ENCODE results near the gene GRB10. TPM values are rescaled to one million over a fixed set of nuclear protein-coding genes. Genes with fewer than 3 reads are reported as not detected.

Gene GRB10
- total and polyA plus RNA-seq, 2 donors (not counting 3 experiments of a cell fraction or from before 2014, with no cell fraction given), result 43.7 to 240 TPM

DNA sequence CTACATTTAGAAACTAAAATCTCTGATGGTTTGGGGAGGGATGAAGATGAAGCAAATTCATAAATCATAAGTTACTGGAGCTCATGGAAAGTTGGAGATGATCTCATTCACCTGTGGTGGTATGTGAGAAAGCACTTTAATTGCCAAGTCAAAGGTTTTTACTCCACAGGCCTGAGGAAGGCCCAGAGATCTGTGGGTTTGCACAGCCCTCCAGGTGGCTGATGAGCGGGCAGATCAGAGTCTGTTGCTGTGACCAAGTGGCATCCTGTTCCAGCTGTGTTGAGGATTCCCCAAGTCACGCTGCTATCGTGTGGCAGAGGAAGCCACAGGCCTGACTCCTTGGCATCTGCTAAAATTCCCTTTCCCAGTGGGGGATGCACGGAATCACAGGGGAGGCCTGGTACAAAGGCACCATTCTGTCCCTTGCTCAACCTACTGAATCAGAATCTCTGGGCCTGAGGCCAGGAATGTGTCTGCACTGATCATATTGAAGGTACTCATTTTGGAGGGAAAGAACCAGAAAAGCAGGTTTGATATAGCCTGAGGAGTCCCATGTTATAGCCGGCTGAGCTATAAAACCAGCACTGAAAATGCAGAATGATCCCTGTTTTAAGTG lies 197.8 kb downstream of the GRB10 start:
- H3K4me3 ChIP-seq (replicated peaks in 1 of 3; ENCODE audit: insufficient read depth in 1 of 3, low read depth in 1 of 3, low read length in 3 of 3), result no peak overlapping the region
- H3K9me3 ChIP-seq (replicated peaks; ENCODE audit: control insufficient read depth, insufficient read depth, low read length), result no peaks in the 10 kb centered on the region
- no peak for FAIRE-seq
- dilution Hi-C loops (cut with MboI; ENCODE audit: extremely low pct_ligation_motif_present, low sequenced_read_pairs), result no loop called here
- no peaks in the 10 kb centered on the region for H3K9me1 ChIP-seq (replicated peaks; ENCODE audit: control insufficient read depth, extremely low read depth, insufficient read depth, low read length)
- no peaks in the 10 kb centered on the region for H4K20me1 ChIP-seq (replicated peaks; ENCODE audit: control insufficient read depth, extremely low read depth, insufficient read depth, low read length)
- POLR2A ChIA-PET, result no interaction called here
- BruUV-seq (replicated peaks), result no TSS peak
- CTCF ChIA-PET, result interaction anchor here (1.5 kb wide), 1 partner anchor 116 kb away, joined by 3 read pairs; no protein-coding TSS in a partner anchor
- no peaks in the 10 kb centered on the region for H3K36me3 ChIP-seq (ENCODE audit: control insufficient read depth in 2 of 2, extremely low read depth in 1 of 2, insufficient read depth in 2 of 2, low read length in 2 of 2)
- no peak for DNase-seq (ENCODE audit: low read depth, low spot score)
- no peaks in the 10 kb centered on the region for H3K79me2 ChIP-seq (ENCODE audit: control insufficient read depth, insufficient read depth, low read length)
- no peak overlapping the region for H3K9ac ChIP-seq (replicated peaks; ENCODE audit: extremely low read depth, insufficient read depth, low read length)
- intact Hi-C loops (cut with micrococcal nuclease), result no loop called here
- peaks cover 0 to 4% of the 10 kb centered on the region in 2 experiments for H3K27me3 ChIP-seq (ENCODE audit: control insufficient read depth in 2 of 2, insufficient read depth in 2 of 2, low read length in 2 of 2)
- no peak overlapping the region for H3K4me2 ChIP-seq (ENCODE audit: insufficient read depth, low read length)
- no peak overlapping the region for H3K27ac ChIP-seq (ENCODE audit: insufficient read depth, low read depth, low read length)
- TF ChIP-seq MYC (IDR thresholded peaks at IDR 0.05; ENCODE audit: low read depth, low read length), result no peak
- TF ChIP-seq EZH2 (IDR thresholded peaks at IDR 0.05; ENCODE audit: borderline replicate concordance, low read depth, low read length, severe bottlenecking), result no peak
- TF ChIP-seq JUN (IDR thresholded peaks at IDR 0.05; ENCODE audit: borderline replicate concordance, insufficient read depth, insufficient read length, low read depth), result no peak
- TF ChIP-seq, protein P1, sequence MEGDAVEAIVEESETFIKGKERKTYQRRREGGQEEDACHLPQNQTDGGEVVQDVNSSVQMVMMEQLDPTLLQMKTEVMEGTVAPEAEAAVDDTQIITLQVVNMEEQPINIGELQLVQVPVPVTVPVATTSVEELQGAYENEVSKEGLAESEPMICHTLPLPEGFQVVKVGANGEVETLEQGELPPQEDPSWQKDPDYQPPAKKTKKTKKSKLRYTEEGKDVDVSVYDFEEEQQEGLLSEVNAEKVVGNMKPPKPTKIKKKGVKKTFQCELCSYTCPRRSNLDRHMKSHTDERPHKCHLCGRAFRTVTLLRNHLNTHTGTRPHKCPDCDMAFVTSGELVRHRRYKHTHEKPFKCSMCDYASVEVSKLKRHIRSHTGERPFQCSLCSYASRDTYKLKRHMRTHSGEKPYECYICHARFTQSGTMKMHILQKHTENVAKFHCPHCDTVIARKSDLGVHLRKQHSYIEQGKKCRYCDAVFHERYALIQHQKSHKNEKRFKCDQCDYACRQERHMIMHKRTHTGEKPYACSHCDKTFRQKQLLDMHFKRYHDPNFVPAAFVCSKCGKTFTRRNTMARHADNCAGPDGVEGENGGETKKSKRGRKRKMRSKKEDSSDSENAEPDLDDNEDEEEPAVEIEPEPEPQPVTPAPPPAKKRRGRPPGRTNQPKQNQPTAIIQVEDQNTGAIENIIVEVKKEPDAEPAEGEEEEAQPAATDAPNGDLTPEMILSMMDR (IDR thresholded peaks at IDR 0.05; ENCODE audit: extremely low read depth in 1 of 2, insufficient read depth in 1 of 2, low read depth in 1 of 2, low read length in 2 of 2), result no peak
- TF ChIP-seq GATA2 (IDR thresholded peaks at IDR 0.05; ENCODE audit: insufficient read depth, insufficient read length, low read depth, low read length), result no peak
- no peak for TF ChIP-seq MAX (IDR thresholded peaks at IDR 0.05; ENCODE audit: insufficient read depth, insufficient read length)
- TF ChIP-seq POLR2AphosphoS5 (IDR thresholded peaks at IDR 0.05; ENCODE audit: insufficient read depth, low read depth, low read length), result no peak
- no peak for TF ChIP-seq POLR2A (IDR thresholded peaks at IDR 0.05; ENCODE audit: low read depth, low read length)
- no peak for TF ChIP-seq FOS (IDR thresholded peaks at IDR 0.05; ENCODE audit: borderline replicate concordance, insufficient read depth, low read length)
- no peak overlapping the region for H2AFZ ChIP-seq (ENCODE audit: low read depth, low read length)
- no peaks in the 10 kb centered on the region for H3K4me1 ChIP-seq (ENCODE audit: control insufficient read depth, extremely low read depth, insufficient read depth, low read length)

All from endothelial cell of umbilical vein (primary cell).